AG09309 (cell line): Measurements from ENCODE around the gene DENND1B.

Source experiments
- DNase-seq: peaks from one replicate; pipeline ENCODE4 v3.0.0-alpha.2; 2010; ENCODE audit warnings: low read depth
- H3K4me3 ChIP-seq: 2 replicates; pipeline ENCODE4 v1.5.1; 2011; ENCODE audit warnings: mild to moderate bottlenecking, low read depth, low read length, moderate library complexity; ENCODE audit not compliant: control insufficient read depth
- TF ChIP-seq, protein P1 (sequence below): IDR thresholded peaks from 2 replicates; pipeline ENCODE4 v1.5.1; 2011; ENCODE audit warnings: mild to moderate bottlenecking, low read depth, low read length, inconsistent platforms; ENCODE audit not compliant: insufficient read depth, control insufficient read depth; ENCODE audit errors: missing control alignments

DENND1B gene

DNA sequence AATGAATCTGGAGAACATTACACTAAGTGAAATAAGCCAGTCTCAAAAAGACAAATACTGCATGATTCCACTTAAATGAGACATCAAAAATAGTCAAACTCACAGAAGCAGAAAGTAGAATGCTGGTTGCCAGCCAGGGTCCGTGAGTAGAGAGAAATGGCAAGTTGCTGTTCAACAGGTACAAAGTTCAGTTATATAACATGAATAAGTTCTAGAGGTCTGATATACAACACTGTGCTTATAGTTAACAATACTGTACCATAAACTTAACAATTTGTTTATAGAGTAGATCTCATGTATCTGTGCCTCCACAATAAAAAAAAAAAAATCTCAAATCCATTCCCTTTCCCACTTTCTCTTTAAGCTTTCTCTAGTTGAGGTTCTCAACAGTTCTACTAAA is 83.5 kb downstream of the DENND1B start:
- no peak overlapping the region for H3K4me3 ChIP-seq
- TF ChIP-seq, protein P1, sequence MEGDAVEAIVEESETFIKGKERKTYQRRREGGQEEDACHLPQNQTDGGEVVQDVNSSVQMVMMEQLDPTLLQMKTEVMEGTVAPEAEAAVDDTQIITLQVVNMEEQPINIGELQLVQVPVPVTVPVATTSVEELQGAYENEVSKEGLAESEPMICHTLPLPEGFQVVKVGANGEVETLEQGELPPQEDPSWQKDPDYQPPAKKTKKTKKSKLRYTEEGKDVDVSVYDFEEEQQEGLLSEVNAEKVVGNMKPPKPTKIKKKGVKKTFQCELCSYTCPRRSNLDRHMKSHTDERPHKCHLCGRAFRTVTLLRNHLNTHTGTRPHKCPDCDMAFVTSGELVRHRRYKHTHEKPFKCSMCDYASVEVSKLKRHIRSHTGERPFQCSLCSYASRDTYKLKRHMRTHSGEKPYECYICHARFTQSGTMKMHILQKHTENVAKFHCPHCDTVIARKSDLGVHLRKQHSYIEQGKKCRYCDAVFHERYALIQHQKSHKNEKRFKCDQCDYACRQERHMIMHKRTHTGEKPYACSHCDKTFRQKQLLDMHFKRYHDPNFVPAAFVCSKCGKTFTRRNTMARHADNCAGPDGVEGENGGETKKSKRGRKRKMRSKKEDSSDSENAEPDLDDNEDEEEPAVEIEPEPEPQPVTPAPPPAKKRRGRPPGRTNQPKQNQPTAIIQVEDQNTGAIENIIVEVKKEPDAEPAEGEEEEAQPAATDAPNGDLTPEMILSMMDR = no peak
- DNase-seq = no peak

DNA sequence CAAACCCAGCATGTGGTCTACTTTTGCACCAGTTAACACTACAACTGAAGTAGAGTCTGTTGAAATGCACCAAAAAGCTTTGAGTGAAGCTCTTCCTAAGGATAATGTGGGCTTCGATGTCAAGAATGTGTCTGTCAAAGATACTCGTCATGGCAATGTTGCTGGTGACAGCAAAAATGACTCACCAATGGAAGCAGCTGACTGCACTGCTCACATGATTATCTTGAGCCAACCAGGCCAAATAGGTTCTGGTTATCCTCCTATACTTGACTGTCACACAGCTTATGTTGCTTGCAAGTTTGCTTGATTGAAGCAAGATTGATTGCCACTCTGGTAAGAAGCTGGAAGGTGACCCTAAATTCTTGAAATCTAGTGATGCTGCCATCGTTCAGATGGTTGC is 85.2 kb downstream of the DENND1B start:
- no peak for DNase-seq
- TF ChIP-seq, protein P1 = no peak
- H3K4me3 ChIP-seq = no peak overlapping the region

DNA sequence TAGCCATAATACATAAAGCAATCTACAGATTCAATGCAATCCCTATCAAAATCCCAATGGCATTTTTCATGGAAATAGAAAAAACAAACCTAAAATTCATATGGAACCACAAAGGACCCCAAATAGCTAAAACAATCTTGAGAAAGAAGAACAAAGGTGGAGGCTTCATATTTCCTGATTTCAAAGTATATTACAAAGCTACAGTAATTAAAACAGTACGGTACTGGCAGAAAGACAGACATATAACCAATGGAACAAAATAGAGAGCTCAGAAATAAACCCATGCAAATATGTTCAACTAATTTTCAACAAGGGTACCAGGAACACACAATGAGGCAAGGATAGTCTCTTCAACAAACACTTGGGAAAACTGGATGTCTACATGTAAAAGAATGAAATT is 87.0 kb downstream of the DENND1B start:
- DNase-seq = no peak
- H3K4me3 ChIP-seq = no peak overlapping the region
- TF ChIP-seq, protein P1 = no peak

DNA sequence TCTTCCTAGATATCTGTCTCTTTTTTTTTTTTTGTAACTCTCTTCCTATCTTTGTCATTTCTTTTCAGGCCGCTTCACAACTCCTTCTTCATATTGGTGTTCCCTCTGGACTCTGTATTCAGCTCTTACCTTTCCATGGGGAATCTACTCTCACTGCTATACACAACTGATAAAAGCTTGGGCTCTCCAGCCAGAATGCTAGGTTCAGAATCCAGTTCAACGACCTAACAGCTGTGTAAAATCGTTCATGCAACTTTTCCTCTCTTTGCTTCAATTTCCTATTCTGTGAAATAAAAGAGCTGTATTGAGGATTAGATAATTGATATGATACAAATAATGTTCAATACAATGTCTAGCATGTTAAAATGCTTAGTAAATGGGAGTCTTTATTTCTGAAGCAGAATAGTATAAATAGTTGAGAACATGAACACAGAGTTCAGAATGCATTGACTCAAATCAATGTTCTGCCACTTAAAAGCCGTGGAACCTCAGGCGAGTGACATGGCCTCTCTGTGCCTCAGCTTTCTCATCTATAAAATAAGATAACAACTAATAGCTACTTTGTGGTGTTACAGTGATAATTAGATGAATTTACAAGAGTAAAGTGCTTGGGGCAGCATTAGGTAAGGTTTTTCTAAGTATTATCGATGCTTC is 88.5 kb downstream of the DENND1B start:
- TF ChIP-seq, protein P1 = no peak
- DNase-seq = no peak
- no peak overlapping the region for H3K4me3 ChIP-seq

DNA sequence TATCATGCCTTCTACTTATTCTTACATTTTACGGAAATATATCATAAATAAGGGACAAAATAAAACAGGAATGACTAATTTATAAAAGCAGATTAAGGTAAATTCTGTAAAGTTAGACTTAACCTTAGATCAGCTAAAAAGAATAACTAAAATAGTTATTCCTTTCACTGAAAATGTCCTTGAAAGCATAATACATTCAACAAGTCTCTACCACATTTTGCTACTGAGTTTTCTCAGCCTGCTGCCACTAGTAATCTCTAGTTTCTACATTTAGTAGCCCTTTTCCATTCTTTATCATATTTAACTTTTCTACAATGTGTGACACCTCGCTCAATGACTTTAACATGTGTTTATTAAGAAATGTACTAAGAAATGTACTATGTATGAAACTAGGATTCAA is 89.0 kb downstream of the DENND1B start:
- H3K4me3 ChIP-seq = no peak overlapping the region
- TF ChIP-seq, protein P1 = no peak
- no peak for DNase-seq

DNA sequence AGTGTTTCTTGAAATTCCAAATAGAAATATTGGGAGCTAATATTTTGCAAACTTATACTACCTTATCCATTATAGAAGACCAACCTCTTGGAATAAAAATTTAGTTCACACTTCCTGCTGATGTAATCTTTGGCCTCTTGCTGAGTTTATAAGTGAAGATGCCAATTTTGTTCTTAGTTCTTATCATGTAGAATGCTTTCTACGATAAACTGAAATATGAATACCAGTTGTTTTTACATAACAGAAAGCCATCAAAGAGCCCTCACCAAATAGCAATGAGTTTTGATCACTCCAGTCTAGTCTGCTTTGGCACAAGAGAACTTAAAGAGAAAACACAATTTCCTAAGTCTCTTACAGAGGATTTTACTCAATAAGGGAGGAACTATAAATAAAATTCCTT is 89.5 kb downstream of the DENND1B start:
- peak; percentile 21 for DNase-seq
- TF ChIP-seq, protein P1 = no peak
- no peak overlapping the region for H3K4me3 ChIP-seq
